Neuronal stem cell (in vitro differentiated cells): ENCODE measurements around the gene SIMC1.

Experiments used
- DNase-seq: peaks from one replicate; pipeline ENCODE4 v3.0.0-alpha.2; 2013; ENCODE audit warnings: low spot score
- H2AFZ ChIP-seq: one replicate; pipeline ENCODE4 v1.6.1; 2013; ENCODE audit warnings: mild to moderate bottlenecking, low read length, inconsistent platforms
- H2AK5ac ChIP-seq: 2 replicates; pipeline ENCODE4 v1.6.1; 2013; ENCODE audit warnings: low read depth, mild to moderate bottlenecking, inconsistent platforms, low read length, moderate library complexity, mixed read lengths
- H2BK120ac ChIP-seq: 2 replicates; pipeline ENCODE4 v1.6.1; 2013; ENCODE audit warnings: low read depth, mild to moderate bottlenecking, inconsistent platforms, low read length, moderate library complexity, mixed read lengths
- H2BK12ac ChIP-seq: one replicate; pipeline ENCODE4 v1.6.1; 2013; ENCODE audit warnings: low read length, inconsistent platforms
- H2BK15ac ChIP-seq: 2 replicates; pipeline ENCODE4 v1.6.1; 2013; ENCODE audit warnings: mild to moderate bottlenecking, low read length, inconsistent platforms, mixed read lengths
- H2BK5ac ChIP-seq: one replicate; pipeline ENCODE4 v1.6.1; 2013; ENCODE audit warnings: inconsistent platforms, mild to moderate bottlenecking, low read length, moderate library complexity
- H3K14ac ChIP-seq: one replicate; pipeline ENCODE4 v1.6.1; 2013; ENCODE audit warnings: low read length, inconsistent platforms
- H3K18ac ChIP-seq: 2 replicates; pipeline ENCODE4 v1.6.1; 2013; ENCODE audit warnings: low read length, inconsistent platforms
- H3K23ac ChIP-seq: 2 replicates; pipeline ENCODE4 v1.6.1; 2013; ENCODE audit warnings: low read depth, mild to moderate bottlenecking, mixed read lengths, low read length, inconsistent platforms; ENCODE audit not compliant: poor library complexity
- H3K27ac ChIP-seq: replicated peaks from 3 replicates; pipeline ENCODE4 v1.5.1; 2013; ENCODE audit warnings: low read length, inconsistent platforms
- H3K27me3 ChIP-seq, 3 experiments: 2 replicates each; pipeline ENCODE4 v1.6.1; 2013; ENCODE audit warnings: low read length in 3 of 3, mild to moderate bottlenecking in 2 of 3, inconsistent platforms in 1 of 3, low read depth in 1 of 3, mixed read lengths in 1 of 3, moderate library complexity in 1 of 3; ENCODE audit not compliant: control insufficient read depth in 3 of 3, insufficient read depth in 3 of 3
- H3K36me3 ChIP-seq, 2 donors: replicated peaks in 1 of 2; 2 replicates each; pipeline ENCODE4 v1.6.1; 2013; ENCODE audit warnings: low read length in 2 of 2; ENCODE audit not compliant: control insufficient read depth in 2 of 2, insufficient read depth in 2 of 2
- H3K4ac ChIP-seq: 2 replicates; pipeline ENCODE4 v1.6.1; 2013; ENCODE audit warnings: inconsistent platforms, mild to moderate bottlenecking, low read length, moderate library complexity
- H3K4me1 ChIP-seq, 2 donors: 1 replicate in 1 of 2; 2 replicates in 1 of 2; pipeline ENCODE4 v1.6.1; 2013; ENCODE audit warnings: low read length in 2 of 2, low read depth in 1 of 2; ENCODE audit not compliant: control insufficient read depth in 2 of 2, insufficient read depth in 1 of 2
- H3K4me2 ChIP-seq: one replicate; pipeline ENCODE4 v1.6.1; 2013; ENCODE audit warnings: mild to moderate bottlenecking, low read length, inconsistent platforms; ENCODE audit not compliant: insufficient read depth, poor library complexity, severe bottlenecking
- H3K4me3 ChIP-seq, 2 donors: 2 replicates each; pipeline ENCODE4 v1.5.1; 2013; ENCODE audit warnings: low read length in 2 of 2, mild to moderate bottlenecking in 2 of 2, inconsistent platforms in 1 of 2, moderate library complexity in 1 of 2
- H3K79me1 ChIP-seq: one replicate; pipeline ENCODE4 v1.6.1; 2013; ENCODE audit warnings: low read depth, mild to moderate bottlenecking, inconsistent platforms, low read length, moderate library complexity
- H3K9ac ChIP-seq: one replicate; pipeline ENCODE4 v1.6.1; 2013; ENCODE audit warnings: mild to moderate bottlenecking, low read depth, low read length, inconsistent platforms; ENCODE audit not compliant: poor library complexity
- H3K9me3 ChIP-seq, 2 donors: replicated peaks in 1 of 2; 2 replicates each; pipeline versions ENCODE3 to v1.6.1; 2013; ENCODE audit warnings: low read length in 2 of 2, mild to moderate bottlenecking in 2 of 2, inconsistent platforms in 1 of 2, low read depth in 1 of 2, mixed read lengths in 1 of 2, moderate library complexity in 1 of 2; ENCODE audit not compliant: control insufficient read depth in 2 of 2, insufficient read depth in 1 of 2
- H4K8ac ChIP-seq: one replicate; pipeline ENCODE4 v1.6.1; 2013; ENCODE audit warnings: low read depth, mild to moderate bottlenecking, inconsistent platforms, low read length, moderate library complexity
- H4K91ac ChIP-seq: one replicate; pipeline ENCODE4 v1.6.1; 2013; ENCODE audit warnings: low read length, low read depth, mild to moderate bottlenecking, inconsistent platforms; ENCODE audit not compliant: poor library complexity
- WGBS, 2 donors: extraction: QIAGEN DNeasy Blood & Tissue Kit; methylation state at CpG; one replicate each; pipeline ENCODE4 v1.1.7; 2013; ENCODE audit warnings: missing lambda C conversion rate in 2 of 2, mixed read lengths in 1 of 2; ENCODE audit not compliant: insufficient read length in 2 of 2, insufficient replicate concordance in 1 of 2; ENCODE audit errors: extremely low coverage in 2 of 2; 5-methylcytosine and 5-hydroxymethylcytosine counted together

SIMC1 gene

DNA sequence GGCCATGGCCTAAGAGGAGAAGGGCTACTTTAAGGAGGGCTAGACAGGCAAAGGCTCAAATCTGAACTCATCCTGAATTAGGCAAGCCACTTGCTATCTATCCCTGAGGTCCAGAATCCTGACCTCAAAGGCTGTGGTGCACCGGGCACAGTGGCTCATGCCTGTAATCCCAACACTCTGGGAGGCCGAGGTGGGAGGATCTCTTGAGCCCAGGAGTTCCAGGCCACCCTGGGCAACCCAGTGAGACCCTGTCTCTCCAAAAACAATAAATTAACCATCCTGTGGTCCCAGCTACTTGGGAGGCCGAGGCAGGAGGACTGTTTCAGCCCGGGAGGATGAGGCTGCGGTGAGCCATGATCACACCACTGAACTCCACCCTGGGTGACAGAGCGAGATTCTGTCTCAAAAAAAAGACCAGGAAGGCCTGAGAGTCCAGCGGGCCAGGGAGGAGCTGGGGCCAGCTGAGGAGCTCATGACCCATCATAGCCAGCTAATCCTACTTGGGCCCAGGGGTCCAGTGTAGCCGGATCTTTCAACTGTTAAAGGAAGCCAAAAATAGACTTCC is 146.2 kb downstream of the SIMC1 start:
- Histone ChIP-seq H3K9ac (no peak overlapping the region), H3K36me3 (peaks cover 19 to 63% of the 10 kb centered on the region in 2 donors), H4K8ac (no peak overlapping the region), H2BK120ac (no peak overlapping the region), H2BK15ac (no peak overlapping the region), H3K4ac (no peak overlapping the region), H3K23ac (no peak overlapping the region), H3K79me1 (peaks cover 3% of the 10 kb centered on the region), H3K27me3 (no peaks in the 10 kb centered on the region), H3K27ac (no peak overlapping the region), H3K18ac (no peak overlapping the region), H3K14ac (no peak overlapping the region), H3K9me3 (no peaks in the 10 kb centered on the region), H3K4me3 (no peak overlapping the region), H2AFZ (no peak overlapping the region), H3K4me1 (peaks cover 1 to 6% of the 10 kb centered on the region in 2 donors), H2AK5ac (no peak overlapping the region), H2BK5ac (no peak overlapping the region), H2BK12ac (no peak overlapping the region), H4K91ac (no peak overlapping the region), H3K4me2 (no peak overlapping the region)
- no CpG with 5 or more reads among the region's 8 CpGs for whole genome bisulfite sequencing, 2 donors
- no peak for DNase-seq

GRCh38 chr5:176384991-176385390 is 146.8 kb downstream of the SIMC1 start:
- Histone ChIP-seq H3K4me3 (no peak overlapping the region), H3K18ac (no peak overlapping the region), H3K4ac (no peak overlapping the region), H2BK12ac (no peak overlapping the region), H3K79me1 (peaks cover 3% of the 10 kb centered on the region), H4K91ac (no peak overlapping the region), H3K9me3 (no peaks in the 10 kb centered on the region), H3K14ac (no peak overlapping the region), H2BK120ac (no peak overlapping the region), H3K9ac (no peak overlapping the region), H3K27me3 (no peaks in the 10 kb centered on the region), H2AFZ (no peak overlapping the region), H3K4me1 (peaks cover 1 to 10% of the 10 kb centered on the region in 2 donors), H2AK5ac (no peak overlapping the region), H3K4me2 (no peak overlapping the region), H2BK5ac (no peak overlapping the region), H4K8ac (no peak overlapping the region), H3K23ac (no peak overlapping the region), H3K36me3 (peaks cover 19 to 63% of the 10 kb centered on the region in 2 donors), H3K27ac (no peak overlapping the region), H2BK15ac (no peak overlapping the region)
- DNase-seq: no peak
- no CpG with 5 or more reads among the region's 12 CpGs for WGBS, 2 donors

- no peak overlapping the region for H3K4me3 ChIP-seq
- H2BK12ac ChIP-seq: no peak overlapping the region
- no peak overlapping the region for H2BK120ac ChIP-seq
- peaks cover 23 to 67% of the 10 kb centered on the region in 2 donors for H3K36me3 ChIP-seq
- H3K27ac ChIP-seq: no peak overlapping the region
- no peak overlapping the region for H3K4me2 ChIP-seq
- H3K79me1 ChIP-seq: peaks cover 3% of the 10 kb centered on the region
- H3K23ac ChIP-seq: no peak overlapping the region
- no peak overlapping the region for H2BK15ac ChIP-seq
- H3K9me3 ChIP-seq: no peaks in the 10 kb centered on the region
- no peak overlapping the region for H4K8ac ChIP-seq
- DNase-seq: no peak
- peaks cover 1 to 10% of the 10 kb centered on the region in 2 donors for H3K4me1 ChIP-seq
- H2AFZ ChIP-seq: no peak overlapping the region
- no peak overlapping the region for H3K14ac ChIP-seq
- no peak overlapping the region for H3K18ac ChIP-seq
- no peak overlapping the region for H2BK5ac ChIP-seq
- no peaks in the 10 kb centered on the region for H3K27me3 ChIP-seq
- H4K91ac ChIP-seq: no peak overlapping the region
- no peak overlapping the region for H3K4ac ChIP-seq
- H2AK5ac ChIP-seq: no peak overlapping the region
- no CpG with 5 or more reads among the region's 1 CpG for WGBS, 2 donors
- no peak overlapping the region for H3K9ac ChIP-seq
Observed at GRCh38 chr5:176386491-176386890, 148.3 kb downstream of the SIMC1 start.

- H3K4me3 ChIP-seq: peak overlapping the region; percentile 46 to 84
- H2AK5ac ChIP-seq: no peak overlapping the region
- WGBS, 2 donors: no CpG with 5 or more reads among the region's 8 CpGs
- H3K27me3 ChIP-seq: no peaks in the 10 kb centered on the region
- H3K36me3 ChIP-seq: peaks cover 19 to 67% of the 10 kb centered on the region in 2 donors
- H3K27ac ChIP-seq: no peak overlapping the region
- peaks cover 1 to 10% of the 10 kb centered on the region in 2 donors for H3K4me1 ChIP-seq
- H2BK15ac ChIP-seq: no peak overlapping the region
- H3K18ac ChIP-seq: no peak overlapping the region
- no peak overlapping the region for H3K14ac ChIP-seq
- H3K4me2 ChIP-seq: peak overlapping the region; percentile 98
- no peak overlapping the region for H3K4ac ChIP-seq
- no peak overlapping the region for H2BK120ac ChIP-seq
- H3K9ac ChIP-seq: no peak overlapping the region
- no peak for DNase-seq
- H4K8ac ChIP-seq: no peak overlapping the region
- peaks cover 3% of the 10 kb centered on the region for H3K79me1 ChIP-seq
- H4K91ac ChIP-seq: no peak overlapping the region
- no peak overlapping the region for H3K23ac ChIP-seq
- H2AFZ ChIP-seq: peak overlapping the region; percentile 92
- no peak overlapping the region for H2BK12ac ChIP-seq
- no peaks in the 10 kb centered on the region for H3K9me3 ChIP-seq
- H2BK5ac ChIP-seq: no peak overlapping the region
Observed at GRCh38 chr5:176387384-176387925, 149.2 kb downstream of the SIMC1 start.
